Measurements from ENCODE around the gene ALG12.
A peak's percentile ranks its signal among the peaks of the same experiment; 100 is the strongest.

The ALG12 gene

GRCh38 chr22:49929994-49930575 lies 11.8 kb upstream of the ALG12 start:
- H3K36me3 Mint-ChIP-seq, result peaks cover 6% of the 10 kb centered on the region
- H3K4me3 Mint-ChIP-seq, result peak overlapping the region; percentile 47
- H3K27me3 Mint-ChIP-seq, result no peaks in the 10 kb centered on the region
- H3K4me1 Mint-ChIP-seq, result peaks cover 50% of the 10 kb centered on the region
- H3K9me3 Mint-ChIP-seq, result no peaks in the 10 kb centered on the region
- no peak overlapping the region for H3K27ac Mint-ChIP-seq

DNA sequence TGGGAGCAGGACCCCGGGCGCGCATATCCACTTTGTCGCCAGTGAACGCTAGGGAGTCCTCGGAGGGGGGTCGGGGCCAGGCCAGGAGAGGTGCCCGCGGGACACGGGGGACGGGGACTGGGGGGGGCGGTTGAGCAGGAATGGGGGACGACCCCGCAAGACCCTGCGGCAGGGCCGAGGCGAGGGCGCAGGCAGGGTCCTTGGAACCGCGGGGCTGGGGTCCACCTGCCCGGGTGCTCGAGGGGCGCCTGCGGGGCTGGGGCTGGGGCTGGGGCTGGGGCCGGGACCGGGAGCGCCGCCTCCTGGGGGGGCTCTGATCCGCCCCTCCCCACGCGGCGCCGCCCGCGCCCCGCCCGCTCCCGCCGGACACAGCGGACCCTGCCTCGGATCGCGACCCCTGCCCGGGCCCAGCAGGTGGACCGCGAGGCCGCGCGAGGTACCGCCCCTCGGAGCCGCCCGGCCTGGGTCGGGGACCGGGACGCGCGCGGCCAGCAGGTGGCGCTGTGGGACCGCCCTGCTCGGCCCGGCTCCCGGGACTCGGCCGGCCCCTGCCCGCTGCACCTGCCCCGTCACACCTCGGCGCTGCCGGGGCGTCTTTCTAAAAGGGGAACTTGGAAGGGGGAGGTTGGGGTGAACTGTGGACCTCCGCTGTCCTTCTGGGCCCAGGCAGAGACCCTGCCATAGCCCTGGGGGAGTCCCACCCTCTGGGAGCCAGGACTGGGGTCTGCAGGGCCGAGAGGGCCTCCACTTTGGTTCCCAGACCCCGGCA lies 11.2 kb upstream of the ALG12 start:
- Mint-ChIP-seq H3K4me3 (peak overlapping the region; percentile 47), H3K9me3 (no peaks in the 10 kb centered on the region), H3K27me3 (no peaks in the 10 kb centered on the region), H3K27ac (no peak overlapping the region), H3K4me1 (peaks cover 52% of the 10 kb centered on the region), H3K36me3 (peaks cover 7% of the 10 kb centered on the region)

DNA sequence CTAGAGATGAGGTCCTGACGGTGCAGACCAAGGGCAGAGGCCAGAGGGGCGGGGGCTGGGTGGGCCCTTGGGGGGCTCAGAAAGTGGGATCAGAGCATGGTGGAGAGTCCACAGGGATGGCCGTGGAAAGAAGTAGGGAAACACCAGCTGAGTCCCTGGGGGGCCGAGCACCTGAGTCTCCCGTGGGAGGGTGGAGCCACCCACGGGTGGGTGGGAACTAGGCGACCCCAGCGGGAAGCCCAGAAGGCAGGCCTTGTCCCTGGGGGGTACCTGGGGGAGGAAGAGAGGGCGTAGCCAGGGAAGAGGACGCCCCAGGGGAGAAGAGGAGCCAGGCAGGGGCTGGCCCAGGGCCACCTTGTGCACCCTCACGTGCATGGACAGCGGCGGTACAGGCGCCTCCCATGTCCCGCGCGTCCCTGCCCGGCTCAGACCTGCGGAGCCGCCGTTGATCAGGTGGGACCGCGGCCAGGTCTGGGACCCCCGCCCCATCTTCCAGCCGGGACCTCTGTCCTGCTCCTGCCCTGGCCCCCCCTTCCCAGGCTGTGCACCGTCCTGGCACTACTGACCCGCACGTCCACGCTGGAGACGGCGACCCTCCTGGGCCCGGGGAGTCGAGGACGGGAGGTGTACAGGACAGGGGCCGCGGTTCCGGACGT lies 10.4 kb upstream of the ALG12 start:
- Mint-ChIP-seq H3K4me3 (no peak overlapping the region), H3K36me3 (peaks cover 7% of the 10 kb centered on the region)

DNA sequence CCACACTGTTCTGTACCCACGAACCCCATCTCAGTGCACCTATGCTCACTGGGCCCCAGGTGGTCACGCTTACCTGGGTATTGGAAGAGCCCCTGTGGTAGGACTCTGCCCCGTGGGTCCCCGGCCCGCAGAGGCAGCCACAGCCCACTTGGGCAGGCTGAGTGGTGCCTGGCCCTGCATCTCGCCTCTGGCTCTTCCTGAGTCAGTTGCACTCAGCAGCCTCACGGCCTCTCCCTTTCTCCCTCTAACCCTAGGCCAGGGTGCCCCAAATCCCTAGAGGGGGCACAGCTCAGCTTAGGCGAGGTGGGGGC lies 9.9 kb upstream of the ALG12 start:
- H3K4me1 Mint-ChIP-seq, result peaks cover 49% of the 10 kb centered on the region
- H3K4me3 Mint-ChIP-seq, result no peak overlapping the region
- peaks cover 7% of the 10 kb centered on the region for H3K36me3 Mint-ChIP-seq
- no peaks in the 10 kb centered on the region for H3K9me3 Mint-ChIP-seq
- H3K27ac Mint-ChIP-seq, result no peak overlapping the region
- no peaks in the 10 kb centered on the region for H3K27me3 Mint-ChIP-seq

More for the DNA sequence above, 10.4 kb upstream of the ALG12 start:
- no peaks in the 10 kb centered on the region for H3K9me3 Mint-ChIP-seq
- H3K4me1 Mint-ChIP-seq, result peaks cover 52% of the 10 kb centered on the region
- H3K27ac Mint-ChIP-seq, result no peak overlapping the region
- no peaks in the 10 kb centered on the region for H3K27me3 Mint-ChIP-seq

GRCh38 chr22:49927483-49928184 lies 9.4 kb upstream of the ALG12 start:
- peak overlapping the region; percentile 49 for H3K4me3 Mint-ChIP-seq
- H3K27ac Mint-ChIP-seq, result no peak overlapping the region

DNA sequence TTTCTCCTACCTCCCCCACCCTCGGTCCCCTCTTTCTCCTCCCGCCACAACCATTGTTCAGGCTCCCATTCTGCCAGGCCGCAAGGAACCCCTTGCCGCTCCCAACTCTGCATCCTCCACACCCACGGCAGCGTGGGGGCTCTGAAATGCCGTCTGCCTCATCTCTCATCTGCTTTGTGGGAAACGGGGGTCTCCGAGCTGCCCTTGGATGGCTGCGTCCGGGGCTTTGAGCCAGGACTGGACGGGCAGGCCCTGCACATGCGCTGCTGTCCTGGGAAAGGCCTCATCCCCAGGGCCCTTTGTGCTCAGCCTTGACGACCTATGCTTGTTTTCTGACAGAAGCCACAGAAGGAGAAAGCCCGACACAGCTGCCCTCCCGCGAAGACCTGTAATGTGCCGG lies 8.7 kb upstream of the ALG12 start:
- H3K4me1 Mint-ChIP-seq, result peaks cover 46% of the 10 kb centered on the region
- peak overlapping the region; percentile 49 for H3K4me3 Mint-ChIP-seq
- H3K27me3 Mint-ChIP-seq, result no peaks in the 10 kb centered on the region
- peaks cover 7% of the 10 kb centered on the region for H3K36me3 Mint-ChIP-seq
- H3K9me3 Mint-ChIP-seq, result no peaks in the 10 kb centered on the region
- peak overlapping the region; percentile 68 for H3K27ac Mint-ChIP-seq

More at GRCh38 chr22:49927483-49928184, 9.4 kb upstream of the ALG12 start:
- H3K36me3 Mint-ChIP-seq, result peaks cover 7% of the 10 kb centered on the region
- no peaks in the 10 kb centered on the region for H3K9me3 Mint-ChIP-seq
- H3K4me1 Mint-ChIP-seq, result peaks cover 44% of the 10 kb centered on the region
- no peaks in the 10 kb centered on the region for H3K27me3 Mint-ChIP-seq

DNA sequence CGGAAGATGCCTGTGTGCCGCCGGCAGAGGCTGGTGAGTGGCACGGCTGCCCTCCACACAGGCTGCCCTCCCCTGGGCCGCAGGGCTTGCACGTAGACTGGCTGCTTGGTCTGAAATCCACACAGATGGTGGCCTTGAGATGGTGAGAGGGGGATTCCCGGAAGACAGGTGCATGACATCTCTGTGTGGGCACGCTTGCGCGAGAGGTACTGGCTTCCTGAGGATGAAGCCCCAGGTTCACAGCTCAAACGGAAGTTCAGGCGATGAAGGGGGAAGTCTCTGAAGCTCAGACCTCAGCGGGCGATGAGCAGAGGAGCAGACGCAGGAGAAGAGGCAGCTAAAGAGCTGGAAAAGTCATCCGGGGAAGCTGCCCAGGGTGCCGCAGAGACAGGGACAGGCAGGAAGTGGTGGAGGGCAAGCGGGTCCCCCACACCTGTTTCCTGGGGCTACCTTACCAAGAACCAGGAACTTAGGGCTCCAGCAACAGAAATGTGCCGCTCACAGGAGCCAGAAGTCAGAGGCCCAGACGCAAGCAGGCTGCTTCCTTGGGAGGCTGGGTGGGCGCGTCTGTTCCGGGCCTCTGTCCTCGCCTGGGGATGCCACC lies 7.4 kb upstream of the ALG12 start:
- H3K36me3 Mint-ChIP-seq, result peaks cover 7% of the 10 kb centered on the region
- H3K4me3 Mint-ChIP-seq, result peak overlapping the region; percentile 86
- no peaks in the 10 kb centered on the region for H3K9me3 Mint-ChIP-seq
- H3K27me3 Mint-ChIP-seq, result no peaks in the 10 kb centered on the region
- H3K4me1 Mint-ChIP-seq, result peaks cover 34% of the 10 kb centered on the region
- peak overlapping the region; percentile 95 for H3K27ac Mint-ChIP-seq

- Mint-ChIP-seq H3K4me1 (peaks cover 36% of the 10 kb centered on the region), H3K36me3 (peaks cover 7% of the 10 kb centered on the region)
Observed at GRCh38 chr22:49924113-49924833, 6.0 kb upstream of the ALG12 start.

DNA sequence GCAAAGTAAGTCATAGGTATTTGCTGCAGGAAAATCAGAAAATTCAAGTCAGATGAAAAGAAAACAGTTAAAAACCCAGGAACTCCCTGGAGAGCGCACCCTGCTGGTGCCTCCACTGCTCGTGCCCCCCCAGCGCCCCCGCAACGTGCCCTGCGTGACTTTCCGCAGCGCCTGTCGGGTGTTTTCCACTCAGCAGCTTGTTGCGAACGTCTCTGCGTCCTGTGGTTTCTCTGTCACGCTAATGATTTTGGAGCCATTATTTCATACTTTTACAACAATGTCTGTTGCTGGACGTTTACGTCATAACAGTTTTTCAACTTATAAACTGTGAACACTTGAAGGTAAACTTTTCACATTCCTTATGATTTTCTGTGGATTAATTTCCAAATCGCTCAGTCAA lies 5.2 kb upstream of the ALG12 start:
- H3K9me3 Mint-ChIP-seq, result no peaks in the 10 kb centered on the region
- H3K4me3 Mint-ChIP-seq, result no peak overlapping the region
- no peaks in the 10 kb centered on the region for H3K27me3 Mint-ChIP-seq
- peak overlapping the region; percentile 24 for H3K27ac Mint-ChIP-seq
- peaks cover 36% of the 10 kb centered on the region for H3K4me1 Mint-ChIP-seq
- peaks cover 7% of the 10 kb centered on the region for H3K36me3 Mint-ChIP-seq

More at GRCh38 chr22:49924113-49924833, 6.0 kb upstream of the ALG12 start:
- H3K4me3 Mint-ChIP-seq, result no peak overlapping the region
- H3K27ac Mint-ChIP-seq, result peak overlapping the region; percentile 46
- H3K9me3 Mint-ChIP-seq, result no peaks in the 10 kb centered on the region
- no peaks in the 10 kb centered on the region for H3K27me3 Mint-ChIP-seq

GRCh38 chr22:49922926-49923325 lies 4.7 kb upstream of the ALG12 start:
- Mint-ChIP-seq H3K4me3 (no peak overlapping the region), H3K27ac (no peak overlapping the region), H3K36me3 (peaks cover 7% of the 10 kb centered on the region), H3K27me3 (no peaks in the 10 kb centered on the region), H3K4me1 (peaks cover 36% of the 10 kb centered on the region), H3K9me3 (no peaks in the 10 kb centered on the region)

- no peaks in the 10 kb centered on the region for H3K9me3 Mint-ChIP-seq
- H3K27me3 Mint-ChIP-seq, result no peaks in the 10 kb centered on the region
- H3K4me1 Mint-ChIP-seq, result peaks cover 36% of the 10 kb centered on the region
- H3K36me3 Mint-ChIP-seq, result peaks cover 7% of the 10 kb centered on the region
- H3K4me3 Mint-ChIP-seq, result no peak overlapping the region
- H3K27ac Mint-ChIP-seq, result no peak overlapping the region
Observed at GRCh38 chr22:49922484-49922883, 4.2 kb upstream of the ALG12 start.

DNA sequence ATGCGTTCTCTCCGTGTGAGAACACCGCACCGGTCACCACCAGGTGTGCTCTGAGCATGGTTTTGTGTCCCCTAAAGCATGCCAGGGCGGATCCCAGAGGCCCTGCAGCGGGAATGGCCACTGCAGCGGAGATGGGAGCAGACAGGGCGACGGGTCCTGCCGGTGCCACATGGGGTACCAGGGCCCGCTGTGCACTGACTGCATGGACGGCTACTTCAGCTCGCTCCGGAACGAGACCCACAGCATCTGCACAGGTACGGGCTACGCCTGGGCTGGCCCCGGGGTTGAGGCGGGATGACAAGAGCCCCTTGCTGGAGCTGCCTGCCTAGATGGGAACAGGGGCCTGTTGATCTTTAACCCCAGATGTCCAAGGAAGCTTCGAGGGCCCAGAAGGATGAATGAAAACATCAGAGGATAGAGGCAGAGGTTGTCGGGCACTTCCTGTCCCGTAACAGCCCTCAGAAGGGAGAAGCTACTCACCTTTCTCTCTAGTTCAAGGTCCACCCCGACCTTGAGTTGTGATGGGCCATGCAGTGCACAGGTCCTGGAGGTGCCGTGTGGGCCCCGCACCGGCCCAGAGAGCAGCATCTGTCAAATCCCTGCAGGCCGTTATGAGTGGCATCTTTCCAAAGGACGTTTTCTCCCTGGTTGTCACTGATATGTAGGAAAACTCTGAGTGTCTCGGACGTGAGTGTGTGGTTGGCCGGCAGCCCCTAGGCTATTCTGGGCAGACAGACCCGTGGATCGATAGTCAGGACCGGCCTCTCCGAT lies 3.5 kb upstream of the ALG12 start:
- no peaks in the 10 kb centered on the region for H3K27me3 Mint-ChIP-seq
- H3K9me3 Mint-ChIP-seq, result no peaks in the 10 kb centered on the region
- no peak overlapping the region for H3K27ac Mint-ChIP-seq
- H3K4me3 Mint-ChIP-seq, result peak overlapping the region; percentile 36
- peaks cover 5% of the 10 kb centered on the region for H3K36me3 Mint-ChIP-seq
- peaks cover 35% of the 10 kb centered on the region for H3K4me1 Mint-ChIP-seq

DNA sequence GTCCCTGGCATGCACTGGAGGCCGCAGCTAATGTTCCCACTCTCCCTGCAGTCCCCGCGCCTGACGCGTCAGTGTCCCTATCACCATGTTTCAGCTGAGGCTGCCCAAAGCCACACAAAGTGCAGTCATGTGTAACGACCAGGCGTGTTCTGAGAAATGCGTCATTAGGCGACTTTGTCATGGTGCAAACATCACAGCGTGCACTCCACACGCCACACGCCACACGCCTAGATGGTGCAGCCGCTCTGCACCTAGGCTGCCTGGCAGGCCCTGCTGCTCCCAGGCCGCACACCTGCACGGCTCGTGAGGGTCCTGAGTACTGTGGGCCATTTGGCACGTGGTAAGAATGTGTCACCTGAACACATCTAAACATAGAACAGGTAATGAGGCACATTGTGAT lies 2.6 kb upstream of the ALG12 start:
- no peaks in the 10 kb centered on the region for H3K9me3 Mint-ChIP-seq
- no peak overlapping the region for H3K27ac Mint-ChIP-seq
- H3K36me3 Mint-ChIP-seq, result peaks cover 5% of the 10 kb centered on the region
- H3K4me3 Mint-ChIP-seq, result no peak overlapping the region
- H3K27me3 Mint-ChIP-seq, result no peaks in the 10 kb centered on the region
- H3K4me1 Mint-ChIP-seq, result peaks cover 35% of the 10 kb centered on the region
